ENCODE results near the gene NUDT4B. TPM values are rescaled to one million over a fixed set of nuclear protein-coding genes. Genes with fewer than 3 reads are reported as not detected.
"Not testable (repeated sequence)": the region's sequence is repeated elsewhere in the genome, so short reads cannot be mapped to it uniquely, and the experiment has no call there.

The NUDT4B gene
- 7.1 TPM for polyA plus RNA-seq (2013)

DNA sequence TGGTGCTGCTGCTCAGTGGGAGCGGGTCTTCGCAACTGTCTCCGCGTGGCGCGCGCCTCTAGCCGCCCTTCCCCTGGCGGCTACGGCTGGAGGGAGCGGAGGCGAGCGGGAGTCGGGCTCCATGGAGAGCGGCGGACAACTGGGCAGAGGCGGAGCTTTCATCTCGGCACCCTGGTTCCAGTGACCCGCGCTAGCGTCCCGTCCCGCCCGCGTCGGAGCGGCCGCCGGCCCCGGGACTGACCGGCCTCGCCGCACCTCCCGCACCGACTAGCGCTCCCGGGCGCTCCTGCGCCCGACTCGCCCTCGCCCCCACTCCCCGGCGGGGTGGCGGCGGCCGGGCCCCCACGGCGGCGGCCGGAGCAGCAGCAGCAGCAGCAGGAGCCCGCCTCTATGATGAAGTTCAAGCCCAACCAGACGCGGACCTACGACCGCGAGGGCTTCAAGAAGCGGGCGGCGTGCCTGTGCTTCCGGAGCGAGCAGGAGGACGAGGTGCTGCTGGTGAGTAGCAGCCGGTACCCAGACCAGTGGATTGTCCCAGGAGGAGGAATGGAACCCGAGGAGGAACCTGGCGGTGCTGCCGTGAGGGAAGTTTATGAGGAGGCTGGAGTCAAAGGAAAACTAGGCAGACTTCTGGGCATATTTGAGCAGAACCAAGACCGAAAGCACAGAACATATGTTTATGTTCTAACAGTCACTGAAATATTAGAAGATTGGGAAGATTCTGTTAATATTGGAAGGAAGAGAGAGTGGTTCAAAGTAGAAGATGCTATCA lies at the start of gene NUDT4B:
TSS of gene NUDT4B (plus strand) at position 212 of the 772 bp plus-strand sequence. CDS start at position 391, 179 bp downstream.
- H3K27me3 ChIP-seq (replicated peaks in 2 of 5; ENCODE audit: control insufficient read depth in 4 of 5, insufficient read depth in 5 of 5, low read length in 4 of 5); H3K4me1 ChIP-seq (ENCODE audit: control extremely low read depth in 1 of 4, control insufficient read depth in 4 of 4, insufficient read depth in 4 of 4, low read length in 3 of 4); H3K4me3 ChIP-seq (ENCODE audit: control insufficient read depth in 1 of 7, extremely low read depth in 1 of 7, insufficient read depth in 4 of 7, low read depth in 2 of 7, low read length in 6 of 7); H3K9me3 ChIP-seq (ENCODE audit: control extremely low read depth in 1 of 5, control insufficient read depth in 4 of 5, insufficient read depth in 2 of 5, low read depth in 1 of 5, low read length in 4 of 5); H3K27ac ChIP-seq (ENCODE audit: insufficient read depth in 1 of 2, low read depth in 1 of 2, low read length in 2 of 2, poor library complexity in 1 of 2, severe bottlenecking in 2 of 2); POLR2A ChIA-PET; H3K36me3 ChIP-seq (ENCODE audit: control insufficient read depth in 4 of 4, insufficient read depth in 4 of 4, low read length in 3 of 4); DNase-seq; CTCF ChIA-PET: not testable (repeated sequence)
- no CpG with 5 or more reads among the region's 68 CpGs for WGBS (ENCODE audit: insufficient coverage)

DNA sequence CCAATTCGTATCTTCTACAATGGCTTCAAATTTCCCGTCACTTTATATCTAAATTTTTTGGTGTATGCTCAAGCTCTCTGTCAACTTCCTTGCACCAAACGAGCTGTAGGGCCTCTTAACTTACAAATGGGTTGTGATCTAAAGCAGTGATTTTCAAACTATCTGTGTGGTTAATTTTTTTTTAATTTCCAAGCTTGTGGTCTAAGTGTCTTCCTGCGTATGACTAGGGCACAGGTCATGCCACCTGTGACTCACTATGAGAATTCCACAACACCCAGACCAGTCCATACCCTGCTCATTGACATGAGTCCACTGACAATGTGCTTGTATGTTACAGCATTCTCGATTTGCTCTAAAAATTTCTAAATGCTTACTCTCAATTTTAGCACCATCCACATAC lies 49.2 kb upstream of the NUDT4B start:
- CTCF ChIA-PET; DNase-seq; POLR2A ChIA-PET; H3K9me3 ChIP-seq (ENCODE audit: control extremely low read depth in 1 of 5, control insufficient read depth in 4 of 5, insufficient read depth in 2 of 5, low read depth in 1 of 5, low read length in 4 of 5); H3K4me3 ChIP-seq (ENCODE audit: control insufficient read depth in 1 of 7, extremely low read depth in 1 of 7, insufficient read depth in 4 of 7, low read depth in 2 of 7, low read length in 6 of 7); H3K27ac ChIP-seq (ENCODE audit: insufficient read depth in 1 of 2, low read depth in 1 of 2, low read length in 2 of 2, poor library complexity in 1 of 2, severe bottlenecking in 2 of 2); H3K36me3 ChIP-seq (ENCODE audit: control insufficient read depth in 4 of 4, insufficient read depth in 4 of 4, low read length in 3 of 4); H3K27me3 ChIP-seq (replicated peaks in 2 of 5; ENCODE audit: control insufficient read depth in 4 of 5, insufficient read depth in 5 of 5, low read length in 4 of 5); H3K4me1 ChIP-seq (ENCODE audit: control extremely low read depth in 1 of 4, control insufficient read depth in 4 of 4, insufficient read depth in 4 of 4, low read length in 3 of 4): not testable (repeated sequence)
- WGBS (ENCODE audit: insufficient coverage) = no CpG with 5 or more reads among the region's 5 CpGs

DNA sequence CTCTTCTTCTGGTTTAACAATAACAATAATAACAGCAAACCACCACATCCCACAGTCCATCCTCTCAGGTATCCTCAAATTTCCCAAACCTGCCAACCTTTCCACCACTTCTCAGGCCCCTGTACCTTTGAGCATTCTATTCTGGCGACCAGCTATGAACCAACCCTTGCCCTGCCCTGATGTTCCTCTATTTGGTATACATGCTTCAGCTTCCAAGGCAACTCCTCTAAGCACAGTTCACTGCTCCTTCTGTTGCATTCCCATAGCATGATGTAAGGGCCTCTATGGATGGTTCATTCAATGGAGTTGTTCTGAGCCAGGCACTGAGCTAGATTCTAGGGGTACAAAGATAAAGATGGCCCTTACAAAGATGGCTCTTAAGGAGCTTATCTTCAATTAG lies 46.3 kb upstream of the NUDT4B start:
- H3K4me3 ChIP-seq (ENCODE audit: control insufficient read depth in 1 of 7, extremely low read depth in 1 of 7, insufficient read depth in 4 of 7, low read depth in 2 of 7, low read length in 6 of 7); POLR2A ChIA-PET; CTCF ChIA-PET; H3K27ac ChIP-seq (ENCODE audit: insufficient read depth in 1 of 2, low read depth in 1 of 2, low read length in 2 of 2, poor library complexity in 1 of 2, severe bottlenecking in 2 of 2); H3K36me3 ChIP-seq (ENCODE audit: control insufficient read depth in 4 of 4, insufficient read depth in 4 of 4, low read length in 3 of 4); H3K9me3 ChIP-seq (ENCODE audit: control extremely low read depth in 1 of 5, control insufficient read depth in 4 of 5, insufficient read depth in 2 of 5, low read depth in 1 of 5, low read length in 4 of 5); DNase-seq; H3K4me1 ChIP-seq (ENCODE audit: control extremely low read depth in 1 of 4, control insufficient read depth in 4 of 4, insufficient read depth in 4 of 4, low read length in 3 of 4); H3K27me3 ChIP-seq (replicated peaks in 2 of 5; ENCODE audit: control insufficient read depth in 4 of 5, insufficient read depth in 5 of 5, low read length in 4 of 5): not testable (repeated sequence)
- no CpG with 5 or more reads among the region's 1 CpG for WGBS (ENCODE audit: insufficient coverage)

DNA sequence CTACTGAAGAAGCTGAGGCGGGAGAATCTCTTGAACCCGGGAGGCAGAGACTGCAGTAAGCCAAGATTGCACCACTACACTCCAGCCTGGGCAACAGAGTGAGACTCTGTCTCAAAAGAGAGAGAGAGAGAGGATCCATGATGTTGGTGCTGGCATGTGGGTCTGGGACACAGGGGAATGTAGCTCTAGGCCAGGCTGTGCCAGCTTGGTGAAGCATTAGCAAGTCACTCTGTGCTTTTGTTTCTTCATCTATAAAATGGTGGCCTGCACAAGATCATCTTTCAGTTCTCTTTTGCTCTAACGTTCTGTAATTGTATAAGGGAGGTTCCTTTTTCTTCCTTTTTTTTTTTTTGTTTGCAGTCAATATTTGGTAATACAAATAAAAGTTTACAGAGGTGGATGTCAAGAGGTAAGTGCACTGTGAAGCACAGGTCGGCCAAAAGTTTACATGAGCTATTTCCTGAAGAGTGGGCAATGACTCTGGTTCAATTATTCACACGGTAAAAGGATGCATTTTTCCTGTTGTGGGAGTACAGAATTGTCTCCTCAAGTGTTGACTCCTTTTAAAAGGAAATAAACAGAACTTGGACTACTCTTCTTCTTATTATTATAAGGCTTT lies 44.5 kb upstream of the NUDT4B start:
- H3K4me1 ChIP-seq (ENCODE audit: control extremely low read depth in 1 of 4, control insufficient read depth in 4 of 4, insufficient read depth in 4 of 4, low read length in 3 of 4); DNase-seq; H3K27ac ChIP-seq (ENCODE audit: insufficient read depth in 1 of 2, low read depth in 1 of 2, low read length in 2 of 2, poor library complexity in 1 of 2, severe bottlenecking in 2 of 2); H3K4me3 ChIP-seq (ENCODE audit: control insufficient read depth in 1 of 7, extremely low read depth in 1 of 7, insufficient read depth in 4 of 7, low read depth in 2 of 7, low read length in 6 of 7); H3K27me3 ChIP-seq (replicated peaks in 2 of 5; ENCODE audit: control insufficient read depth in 4 of 5, insufficient read depth in 5 of 5, low read length in 4 of 5); CTCF ChIA-PET; POLR2A ChIA-PET; H3K36me3 ChIP-seq (ENCODE audit: control insufficient read depth in 4 of 4, insufficient read depth in 4 of 4, low read length in 3 of 4); H3K9me3 ChIP-seq (ENCODE audit: control extremely low read depth in 1 of 5, control insufficient read depth in 4 of 5, insufficient read depth in 2 of 5, low read depth in 1 of 5, low read length in 4 of 5): not testable (repeated sequence)
- no CpG with 5 or more reads among the region's 5 CpGs for WGBS (ENCODE audit: insufficient coverage)

DNA sequence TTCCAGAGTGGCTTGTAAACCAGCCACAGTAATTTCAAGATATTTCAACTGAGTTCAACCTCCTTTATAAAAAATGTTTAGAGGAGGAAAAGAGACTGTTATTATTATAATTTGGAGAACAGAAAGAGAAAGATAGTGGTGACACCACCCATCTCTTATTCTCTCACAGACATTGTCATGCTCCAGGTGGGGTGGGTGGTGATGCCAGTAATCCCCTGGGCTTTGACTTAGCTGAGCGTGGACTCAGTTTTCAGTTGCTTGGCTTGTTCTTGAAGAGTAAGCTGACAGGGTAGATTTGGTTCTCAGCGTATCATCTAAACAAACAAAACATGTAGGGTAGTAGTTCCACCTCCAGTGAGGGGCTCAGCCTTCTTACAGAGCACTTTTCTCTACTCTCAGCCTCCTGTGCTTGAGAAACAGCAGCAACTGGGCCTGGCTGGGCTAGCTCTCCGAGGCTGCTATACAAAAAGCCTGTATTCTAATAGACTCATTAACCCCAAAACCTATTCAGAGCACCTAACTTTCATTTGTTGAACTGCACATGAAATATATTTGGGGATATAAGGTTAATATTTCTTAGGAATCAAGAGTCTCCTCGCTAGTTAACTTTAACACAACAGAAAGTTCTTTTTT lies 43.1 kb upstream of the NUDT4B start:
- POLR2A ChIA-PET = not testable (repeated sequence)
- WGBS (ENCODE audit: insufficient coverage) = no CpG with 5 or more reads among the region's 4 CpGs

DNA sequence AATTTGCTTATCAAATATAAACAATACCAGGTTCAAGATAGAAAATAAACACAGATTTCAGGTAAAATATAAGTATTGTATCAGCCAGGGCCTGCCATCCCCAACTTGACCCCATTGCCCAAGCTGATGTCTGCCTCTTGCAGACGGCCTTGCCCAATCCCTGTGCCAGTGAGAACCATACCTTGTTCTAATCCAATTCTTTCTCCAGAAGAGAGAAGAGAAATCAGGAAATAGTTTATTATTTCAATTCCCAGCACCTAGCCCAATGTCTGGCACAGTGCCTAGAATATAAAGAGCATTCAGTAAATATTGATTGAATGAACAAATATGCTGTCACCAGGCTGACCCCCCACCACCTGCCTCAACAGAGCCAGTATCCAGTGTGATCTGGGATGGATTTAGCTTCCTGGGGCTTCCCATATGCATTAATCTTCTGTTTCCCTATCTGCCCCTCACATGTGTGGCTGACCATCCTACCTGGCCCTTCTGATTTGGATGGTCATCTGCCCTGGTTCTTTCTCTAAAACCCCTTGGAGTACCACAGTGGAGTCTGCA lies 39.7 kb upstream of the NUDT4B start:
- H3K4me3 ChIP-seq (ENCODE audit: control insufficient read depth in 1 of 7, extremely low read depth in 1 of 7, insufficient read depth in 4 of 7, low read depth in 2 of 7, low read length in 6 of 7); POLR2A ChIA-PET; H3K27me3 ChIP-seq (replicated peaks in 2 of 5; ENCODE audit: control insufficient read depth in 4 of 5, insufficient read depth in 5 of 5, low read length in 4 of 5); CTCF ChIA-PET; H3K36me3 ChIP-seq (ENCODE audit: control insufficient read depth in 4 of 4, insufficient read depth in 4 of 4, low read length in 3 of 4); H3K4me1 ChIP-seq (ENCODE audit: control extremely low read depth in 1 of 4, control insufficient read depth in 4 of 4, insufficient read depth in 4 of 4, low read length in 3 of 4); H3K9me3 ChIP-seq (ENCODE audit: control extremely low read depth in 1 of 5, control insufficient read depth in 4 of 5, insufficient read depth in 2 of 5, low read depth in 1 of 5, low read length in 4 of 5); H3K27ac ChIP-seq (ENCODE audit: insufficient read depth in 1 of 2, low read depth in 1 of 2, low read length in 2 of 2, poor library complexity in 1 of 2, severe bottlenecking in 2 of 2); DNase-seq: not testable (repeated sequence)
- no CpG with 5 or more reads among the region's 1 CpG for WGBS (ENCODE audit: insufficient coverage)

More for the DNA sequence above, 43.1 kb upstream of the NUDT4B start:
- H3K36me3 ChIP-seq (ENCODE audit: control insufficient read depth in 4 of 4, insufficient read depth in 4 of 4, low read length in 3 of 4); DNase-seq; CTCF ChIA-PET; H3K27ac ChIP-seq (ENCODE audit: insufficient read depth in 1 of 2, low read depth in 1 of 2, low read length in 2 of 2, poor library complexity in 1 of 2, severe bottlenecking in 2 of 2); H3K4me1 ChIP-seq (ENCODE audit: control extremely low read depth in 1 of 4, control insufficient read depth in 4 of 4, insufficient read depth in 4 of 4, low read length in 3 of 4); H3K27me3 ChIP-seq (replicated peaks in 2 of 5; ENCODE audit: control insufficient read depth in 4 of 5, insufficient read depth in 5 of 5, low read length in 4 of 5); H3K9me3 ChIP-seq (ENCODE audit: control extremely low read depth in 1 of 5, control insufficient read depth in 4 of 5, insufficient read depth in 2 of 5, low read depth in 1 of 5, low read length in 4 of 5); H3K4me3 ChIP-seq (ENCODE audit: control insufficient read depth in 1 of 7, extremely low read depth in 1 of 7, insufficient read depth in 4 of 7, low read depth in 2 of 7, low read length in 6 of 7): not testable (repeated sequence)
